GM23338 (cell line): ENCODE data around the gene SCUBE2. TPM values are rescaled to one million over a fixed set of nuclear protein-coding genes. Genes with fewer than 3 reads are reported as not detected.
"Not testable (repeated sequence)": the region's sequence is repeated elsewhere in the genome, so short reads cannot be mapped to it uniquely, and the experiment has no call there.

ENCODE experiments used
- ATAC-seq: fragments of 200-7000 bp; cut with Tn5 transposase; 3 replicates; pipeline ENCODE4 v1.9.1; 2020
- DNase-seq: peaks from one replicate; pipeline ENCODE4 v3.0.0-alpha.2; 2015; ENCODE audit warnings: low spot score
- H2AFZ ChIP-seq: fragments of 200-600 bp; sonication (generic); 2 replicates; pipeline ENCODE4 v1.8.0; 2016; ENCODE audit warnings: antibody characterized with exemption, mild to moderate bottlenecking, moderate library complexity
- H3F3A ChIP-seq: fragments of 200-600 bp; sonication (generic); replicated peaks from 2 replicates; pipeline ENCODE4 v1.8.0; 2017; ENCODE audit warnings: antibody characterized with exemption, mixed run types, low read depth
- H3K27ac ChIP-seq: fragments of 200-600 bp; sonication (generic); 2 replicates; pipeline ENCODE4 v1.6.1; 2016; ENCODE audit warnings: low read depth
- H3K27me3 ChIP-seq: fragments of 200-600 bp; sonication (generic); 2 replicates; pipeline ENCODE4 v1.8.0; 2016; ENCODE audit warnings: mild to moderate bottlenecking, mixed run types, moderate library complexity; ENCODE audit not compliant: insufficient read depth
- H3K36me3 ChIP-seq: fragments of 200-600 bp; sonication (generic); 2 replicates; pipeline ENCODE4 v1.8.0; 2016; ENCODE audit warnings: mild to moderate bottlenecking; ENCODE audit not compliant: insufficient read depth
- H3K4me1 ChIP-seq: fragments of 200-600 bp; sonication (generic); 2 replicates; pipeline ENCODE4 v1.8.0; 2016; ENCODE audit warnings: mild to moderate bottlenecking, moderate library complexity; ENCODE audit not compliant: insufficient read depth
- H3K4me2 ChIP-seq: fragments of 200-600 bp; sonication (generic); 2 replicates; pipeline ENCODE4 v1.7.1; 2017; ENCODE audit warnings: mixed run types
- H3K4me3 ChIP-seq: fragments of 200-600 bp; sonication (generic); 2 replicates; pipeline ENCODE4 v1.6.1; 2016; ENCODE audit warnings: mixed run types
- H3K79me2 ChIP-seq: fragments of 200-600 bp; sonication (generic); replicated peaks from 2 replicates; pipeline ENCODE4 v1.8.0; 2017; ENCODE audit warnings: mild to moderate bottlenecking; ENCODE audit not compliant: insufficient read depth
- H3K9me2 ChIP-seq: fragments of 200-600 bp; sonication (generic); 2 replicates; pipeline ENCODE4 v1.8.0; 2017; ENCODE audit not compliant: insufficient read depth
- H4K20me1 ChIP-seq: fragments of 200-600 bp; sonication (generic); replicated peaks from 2 replicates; pipeline ENCODE4 v1.8.0; 2017; ENCODE audit warnings: mild to moderate bottlenecking; ENCODE audit not compliant: insufficient read depth
- H3K27ac Mint-ChIP-seq: 2 replicates; pipeline ENCODE4 v1.8.0; 2020; ENCODE audit warnings: inconsistent platforms, mild to moderate bottlenecking, moderate library complexity, mixed read lengths
- H3K27me3 Mint-ChIP-seq: 3 replicates; pipeline ENCODE4 v1.8.0; 2022; ENCODE audit warnings: low read depth, mild to moderate bottlenecking, moderate library complexity, mixed read lengths, inconsistent platforms; ENCODE audit not compliant: insufficient read depth, poor library complexity
- H3K36me3 Mint-ChIP-seq: 3 replicates; pipeline ENCODE4 v1.8.0; 2021; ENCODE audit warnings: low read depth, mild to moderate bottlenecking, inconsistent platforms, moderate library complexity, mixed read lengths
- H3K4me1 Mint-ChIP-seq: 3 replicates; pipeline ENCODE4 v1.8.0; 2020; ENCODE audit warnings: mild to moderate bottlenecking, inconsistent platforms, mixed read lengths
- H3K4me3 Mint-ChIP-seq: 3 replicates; pipeline ENCODE4 v1.8.0; 2021; ENCODE audit warnings: moderate library complexity, mild to moderate bottlenecking, inconsistent platforms, mixed read lengths
- H3K9me3 Mint-ChIP-seq: 3 replicates; pipeline ENCODE4 v1.8.0; 2020; ENCODE audit warnings: moderate library complexity, mild to moderate bottlenecking, inconsistent platforms, mixed read lengths
- CREB1 ChIP-seq: fragments of 250-450 bp; sonication (Bioruptor Pico); IDR thresholded peaks from 2 replicates; pipeline ENCODE4 v1.5.0; 2020; ENCODE audit warnings: low read depth, mild to moderate bottlenecking, moderate library complexity
- CTCF ChIP-seq, 2 experiments: fragments of 200-600 bp in 1 of 2; sonication (generic) in 1 of 2; conservative IDR thresholded peaks; 2 replicates each; pipeline versions ENCODE4 v1.5.1 to v1.6.1; 2016 to 2017; ENCODE audit warnings: antibody characterized with exemption in 2 of 2, low read depth in 2 of 2, mild to moderate bottlenecking in 2 of 2, moderate library complexity in 1 of 2
- EZH2 ChIP-seq: fragments of 200-600 bp; sonication (generic); IDR thresholded peaks from one replicate; pipeline ENCODE4 v1.8.0; 2017; ENCODE audit warnings: antibody characterized with exemption, mild to moderate bottlenecking, low read depth; ENCODE audit not compliant: unreplicated experiment
- EZH2phosphoT487 ChIP-seq: fragments of 200-600 bp; sonication (generic); IDR thresholded peaks from one replicate; pipeline ENCODE4 v1.8.1; 2018; ENCODE audit warnings: antibody characterized with exemption; ENCODE audit not compliant: unreplicated experiment
- JUNB ChIP-seq: IDR thresholded peaks from one replicate; pipeline ENCODE4 v1.6.1; 2016; ENCODE audit warnings: antibody characterized with exemption; ENCODE audit not compliant: unreplicated experiment
- NANOG ChIP-seq: IDR thresholded peaks from 2 replicates; pipeline ENCODE4 v1.6.1; 2016; ENCODE audit warnings: antibody characterized with exemption, borderline replicate concordance
- STAT1 ChIP-seq: IDR thresholded peaks from one replicate; pipeline ENCODE4 v1.6.1; 2016; ENCODE audit warnings: antibody characterized with exemption; ENCODE audit not compliant: unreplicated experiment
- ZNF114 ChIP-seq: fragments of 250-450 bp; sonication (Bioruptor Pico); IDR thresholded peaks from 2 replicates; pipeline ENCODE4 v1.5.0; 2020; ENCODE audit warnings: mild to moderate bottlenecking, moderate library complexity
- ZNF331 ChIP-seq: fragments of 250-450 bp; sonication (Bioruptor Pico); IDR thresholded peaks from 2 replicates; pipeline ENCODE4 v1.5.0; 2020; ENCODE audit warnings: low read depth, mild to moderate bottlenecking, moderate library complexity
- polyA plus RNA-seq: library from polyadenylated mRNA; unstranded; fragments of >200 nt; fragmentation: Nextera tagmentation; extraction: Ambion mirVana; gene quantifications from 2 replicates; pipeline ENCODE4 v1.2.1, GENCODE V29; 2016
- total RNA-seq: library from RNA; depleted of rRNA; stranded (reverse); fragments of >200 nt; shearing (Covaris generic); gene quantifications from 2 replicates; pipeline ENCODE4 v1.2.3, GENCODE V29; 2014
- TF ChIP-seq, protein P1 (sequence below): fragments of 250-450 bp; sonication (Bioruptor Pico); IDR thresholded peaks from 2 replicates; pipeline ENCODE4 v1.5.0; 2020; ENCODE audit warnings: mild to moderate bottlenecking, moderate library complexity

Gene SCUBE2
- total and polyA plus RNA-seq, 2 experiments from 2014 or later = 0.47 to 0.63 TPM

- TF ChIP-seq CTCF (conservative IDR thresholded peaks at IDR 0.05; ENCODE audit: low read depth in 2 of 2) = no peak
- TF ChIP-seq CREB1 = no peak
- TF ChIP-seq ZNF114 = no peak
These were observed 12.3 kb upstream of the SCUBE2 start (continued) for GRCh38 chr11:9103542-9104276.

GRCh38 chr11:9099617-9100016, 8.2 kb upstream of the SCUBE2 start:
- H3K4me3 Mint-ChIP-seq = no peak overlapping the region
- ATAC-seq = no peak
- TF ChIP-seq, protein P1, sequence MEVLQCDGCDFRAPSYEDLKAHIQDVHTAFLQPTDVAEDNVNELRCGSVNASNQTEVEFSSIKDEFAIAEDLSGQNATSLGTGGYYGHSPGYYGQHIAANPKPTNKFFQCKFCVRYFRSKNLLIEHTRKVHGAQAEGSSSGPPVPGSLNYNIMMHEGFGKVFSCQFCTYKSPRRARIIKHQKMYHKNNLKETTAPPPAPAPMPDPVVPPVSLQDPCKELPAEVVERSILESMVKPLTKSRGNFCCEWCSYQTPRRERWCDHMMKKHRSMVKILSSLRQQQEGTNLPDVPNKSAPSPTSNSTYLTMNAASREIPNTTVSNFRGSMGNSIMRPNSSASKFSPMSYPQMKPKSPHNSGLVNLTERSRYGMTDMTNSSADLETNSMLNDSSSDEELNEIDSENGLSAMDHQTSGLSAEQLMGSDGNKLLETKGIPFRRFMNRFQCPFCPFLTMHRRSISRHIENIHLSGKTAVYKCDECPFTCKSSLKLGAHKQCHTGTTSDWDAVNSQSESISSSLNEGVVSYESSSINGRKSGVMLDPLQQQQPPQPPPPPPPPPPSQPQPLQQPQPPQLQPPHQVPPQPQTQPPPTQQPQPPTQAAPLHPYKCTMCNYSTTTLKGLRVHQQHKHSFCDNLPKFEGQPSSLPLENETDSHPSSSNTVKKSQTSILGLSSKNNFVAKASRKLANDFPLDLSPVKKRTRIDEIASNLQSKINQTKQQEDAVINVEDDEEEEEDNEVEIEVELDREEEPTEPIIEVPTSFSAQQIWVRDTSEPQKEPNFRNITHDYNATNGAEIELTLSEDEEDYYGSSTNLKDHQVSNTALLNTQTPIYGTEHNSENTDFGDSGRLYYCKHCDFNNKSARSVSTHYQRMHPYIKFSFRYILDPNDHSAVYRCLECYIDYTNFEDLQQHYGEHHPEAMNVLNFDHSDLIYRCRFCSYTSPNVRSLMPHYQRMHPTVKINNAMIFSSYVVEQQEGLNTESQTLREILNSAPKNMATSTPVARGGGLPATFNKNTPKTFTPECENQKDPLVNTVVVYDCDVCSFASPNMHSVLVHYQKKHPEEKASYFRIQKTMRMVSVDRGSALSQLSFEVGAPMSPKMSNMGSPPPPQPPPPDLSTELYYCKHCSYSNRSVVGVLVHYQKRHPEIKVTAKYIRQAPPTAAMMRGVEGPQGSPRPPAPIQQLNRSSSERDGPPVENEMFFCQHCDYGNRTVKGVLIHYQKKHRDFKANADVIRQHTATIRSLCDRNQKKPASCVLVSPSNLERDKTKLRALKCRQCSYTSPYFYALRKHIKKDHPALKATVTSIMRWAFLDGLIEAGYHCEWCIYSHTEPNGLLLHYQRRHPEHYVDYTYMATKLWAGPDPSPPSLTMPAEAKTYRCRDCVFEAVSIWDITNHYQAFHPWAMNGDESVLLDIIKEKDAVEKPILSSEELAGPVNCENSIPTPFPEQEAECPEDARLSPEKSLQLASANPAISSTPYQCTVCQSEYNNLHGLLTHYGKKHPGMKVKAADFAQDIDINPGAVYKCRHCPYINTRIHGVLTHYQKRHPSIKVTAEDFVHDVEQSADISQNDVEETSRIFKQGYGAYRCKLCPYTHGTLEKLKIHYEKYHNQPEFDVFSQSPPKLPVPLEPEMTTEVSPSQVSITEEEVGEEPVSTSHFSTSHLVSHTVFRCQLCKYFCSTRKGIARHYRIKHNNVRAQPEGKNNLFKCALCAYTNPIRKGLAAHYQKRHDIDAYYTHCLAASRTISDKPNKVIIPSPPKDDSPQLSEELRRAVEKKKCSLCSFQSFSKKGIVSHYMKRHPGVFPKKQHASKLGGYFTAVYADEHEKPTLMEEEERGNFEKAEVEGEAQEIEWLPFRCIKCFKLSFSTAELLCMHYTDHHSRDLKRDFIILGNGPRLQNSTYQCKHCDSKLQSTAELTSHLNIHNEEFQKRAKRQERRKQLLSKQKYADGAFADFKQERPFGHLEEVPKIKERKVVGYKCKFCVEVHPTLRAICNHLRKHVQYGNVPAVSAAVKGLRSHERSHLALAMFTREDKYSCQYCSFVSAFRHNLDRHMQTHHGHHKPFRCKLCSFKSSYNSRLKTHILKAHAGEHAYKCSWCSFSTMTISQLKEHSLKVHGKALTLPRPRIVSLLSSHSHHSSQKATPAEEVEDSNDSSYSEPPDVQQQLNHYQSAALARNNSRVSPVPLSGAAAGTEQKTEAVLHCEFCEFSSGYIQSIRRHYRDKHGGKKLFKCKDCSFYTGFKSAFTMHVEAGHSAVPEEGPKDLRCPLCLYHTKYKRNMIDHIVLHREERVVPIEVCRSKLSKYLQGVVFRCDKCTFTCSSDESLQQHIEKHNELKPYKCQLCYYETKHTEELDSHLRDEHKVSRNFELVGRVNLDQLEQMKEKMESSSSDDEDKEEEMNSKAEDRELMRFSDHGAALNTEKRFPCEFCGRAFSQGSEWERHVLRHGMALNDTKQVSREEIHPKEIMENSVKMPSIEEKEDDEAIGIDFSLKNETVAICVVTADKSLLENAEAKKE (CRISPR knock-in tag) = no peak
- TF ChIP-seq JUNB = no peak
- TF ChIP-seq ZNF114 = no peak
- TF ChIP-seq CREB1 = no peak
- TF ChIP-seq EZH2phosphoT487 = no peak
- TF ChIP-seq STAT1 = no peak
- TF ChIP-seq NANOG = no peak
- no peak for TF ChIP-seq EZH2
- no peak for TF ChIP-seq ZNF331 (CRISPR knock-in tag)

DNA sequence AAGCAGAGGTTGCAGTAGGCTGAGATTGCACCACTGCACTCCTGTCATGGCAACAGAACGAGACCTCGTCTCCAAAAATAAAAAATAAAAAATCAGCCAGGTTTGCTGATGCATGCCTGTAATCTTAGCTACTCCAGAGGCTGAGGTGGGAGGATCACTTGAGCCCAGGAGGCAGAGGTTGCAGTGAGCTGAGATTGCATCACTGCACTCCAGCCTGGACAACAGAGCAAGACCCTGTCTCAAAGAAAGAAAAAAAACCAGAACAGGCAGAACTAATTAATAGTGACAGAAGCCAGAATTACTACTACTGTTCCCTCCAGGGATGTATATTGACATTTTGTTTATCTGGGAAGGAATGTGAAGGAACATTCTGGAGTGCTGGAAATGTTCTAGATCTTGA, 7.1 kb upstream of the SCUBE2 start:
- not testable (repeated sequence) for H3K4me1 ChIP-seq, H3K4me3 ChIP-seq, H3K4me2 ChIP-seq, H3K9me2 ChIP-seq, H3K4me3 Mint-ChIP-seq, H3K79me2 ChIP-seq, H2AFZ ChIP-seq, H3F3A ChIP-seq, ATAC-seq, H3K36me3 Mint-ChIP-seq, H3K27me3 Mint-ChIP-seq, H3K27ac ChIP-seq, H3K9me3 Mint-ChIP-seq, H4K20me1 ChIP-seq, H3K27me3 ChIP-seq, H3K27ac Mint-ChIP-seq, H3K4me1 Mint-ChIP-seq, H3K36me3 ChIP-seq, DNase-seq

More at GRCh38 chr11:9099617-9100016, 8.2 kb upstream of the SCUBE2 start:
- Histone ChIP-seq H3K36me3 (no peaks in the 10 kb centered on the region), H3K79me2 (no peaks in the 10 kb centered on the region), H3K9me2 (no peaks in the 10 kb centered on the region), H3K27ac (no peak overlapping the region), H3K4me2 (no peak overlapping the region), H3K27me3 (no peaks in the 10 kb centered on the region), H4K20me1 (no peaks in the 10 kb centered on the region), H3K4me3 (no peak overlapping the region), H2AFZ (no peak overlapping the region), H3K4me1 (no peaks in the 10 kb centered on the region), H3F3A (no peaks in the 10 kb centered on the region)
- no peaks in the 10 kb centered on the region for H3K4me1 Mint-ChIP-seq
- no peak for DNase-seq
- H3K27ac Mint-ChIP-seq = no peak overlapping the region
- peaks cover 5% of the 10 kb centered on the region for H3K27me3 Mint-ChIP-seq
- H3K36me3 Mint-ChIP-seq = no peaks in the 10 kb centered on the region; the same call in 2 of the 3 replicates
- no peaks in the 10 kb centered on the region for H3K9me3 Mint-ChIP-seq
